ENCODE data around the gene SLC29A4. TPM values are rescaled to one million over a fixed set of nuclear protein-coding genes. Genes with fewer than 3 reads are reported as not detected.
"Not testable (repeated sequence)": the region's sequence is repeated elsewhere in the genome, so short reads cannot be mapped to it uniquely, and the experiment has no call there.

The SLC29A4 gene
- total RNA-seq, 1 donor from 2014 or later = 6.3 TPM

DNA sequence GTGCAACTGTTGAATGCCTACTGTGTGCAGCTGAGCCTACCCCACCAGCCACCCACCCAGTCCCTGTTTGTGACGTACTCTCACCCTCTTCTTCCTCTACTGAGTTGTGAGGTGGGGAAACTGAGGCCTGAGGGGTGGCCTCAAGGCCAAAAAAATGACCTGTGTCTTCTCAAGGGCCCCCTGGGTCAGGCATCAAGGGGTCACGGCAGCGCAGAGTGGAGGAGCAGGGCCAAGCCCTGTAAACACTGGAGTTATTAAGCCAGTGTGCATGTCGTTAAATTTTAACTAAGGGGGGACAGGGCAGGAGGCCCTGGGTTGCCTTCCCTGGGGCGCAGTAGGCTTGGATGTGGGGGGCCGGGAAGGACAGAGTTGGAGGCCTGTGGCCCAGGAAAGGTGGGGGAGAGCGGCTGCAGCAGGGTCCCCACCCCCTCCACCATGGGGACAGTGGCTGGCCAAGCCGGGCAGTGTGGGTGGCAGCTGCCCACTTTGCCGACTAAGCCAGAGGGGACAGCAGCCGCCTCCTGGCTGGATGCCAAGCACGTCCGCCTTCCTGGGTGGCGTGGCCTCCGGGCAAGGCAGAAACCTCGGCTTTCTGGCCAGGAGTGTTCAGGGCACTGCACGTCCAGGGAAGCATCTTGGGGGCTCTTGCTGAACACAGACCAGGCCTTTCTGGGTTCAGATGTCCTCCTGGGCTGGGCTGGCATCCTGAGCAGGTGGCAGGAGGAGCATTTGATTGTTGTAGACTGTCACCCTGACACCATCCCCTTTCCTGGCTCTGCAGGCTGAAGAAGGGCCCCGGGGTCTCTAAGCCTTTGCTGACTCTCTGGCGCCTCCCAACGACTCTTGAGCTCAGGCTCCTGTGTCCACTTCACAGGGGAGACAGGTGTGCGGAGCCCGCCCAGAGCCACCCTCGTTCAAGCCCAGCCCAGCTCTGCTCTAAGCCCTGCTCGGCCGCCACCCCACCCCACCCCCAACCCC is 1.9 kb downstream of the SLC29A4 start:
- Histone ChIP-seq H3K9ac (ENCODE audit: low read depth in 1 of 3, low read length in 3 of 3) (no peak overlapping the region), H3K4me1 (ENCODE audit: control insufficient read depth in 3 of 3, insufficient read depth in 3 of 3, low read length in 3 of 3) (peaks cover 0 to 3% (median 0%) of the 10 kb centered on the region in 3 donors)

DNA sequence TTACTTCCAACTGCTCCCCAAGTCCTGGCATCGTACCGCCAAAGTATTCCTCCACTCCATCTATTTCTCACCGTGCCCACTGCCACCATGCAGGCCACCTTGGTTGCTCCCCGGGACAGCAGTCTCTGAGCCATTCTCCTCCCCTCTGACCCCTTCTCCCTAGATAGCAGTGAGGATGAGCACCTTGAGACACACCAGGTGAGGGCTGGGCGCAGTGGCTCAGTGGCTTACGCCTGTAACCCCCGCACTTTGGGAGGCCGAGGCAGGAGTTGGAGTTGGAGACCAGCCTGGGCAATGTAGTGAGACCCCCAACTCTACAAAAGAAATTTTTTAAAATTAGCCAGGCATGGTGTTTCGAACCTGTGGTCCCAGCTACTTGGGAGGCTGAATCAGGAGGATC is 4.2 kb downstream of the SLC29A4 start:
- no peaks in the 10 kb centered on the region for H3K9me3 ChIP-seq (ENCODE audit: control insufficient read depth in 3 of 3, low read length in 3 of 3)
- no peak overlapping the region for H3K9ac ChIP-seq (ENCODE audit: low read depth in 1 of 3, low read length in 3 of 3)
- H3K27ac ChIP-seq (ENCODE audit: low read depth, low read length) = no peak overlapping the region
- H3K27me3 ChIP-seq (ENCODE audit: control insufficient read depth in 3 of 3, insufficient read depth in 3 of 3, low read length in 3 of 3) = peaks cover 3 to 6% (median 4%) of the 10 kb centered on the region in 3 donors
- H3K4me1 ChIP-seq (ENCODE audit: control insufficient read depth in 3 of 3, insufficient read depth in 3 of 3, low read length in 3 of 3) = peaks cover 0 to 3% (median 0%) of the 10 kb centered on the region in 3 donors
- no peaks in the 10 kb centered on the region for H3K36me3 ChIP-seq (ENCODE audit: control insufficient read depth in 3 of 3, insufficient read depth in 3 of 3, low read length in 3 of 3)
- no peak overlapping the region for H3K4me3 ChIP-seq (ENCODE audit: low read length in 3 of 3)

More for the DNA sequence above, 1.9 kb downstream of the SLC29A4 start:
- H3K36me3 ChIP-seq (ENCODE audit: control insufficient read depth in 3 of 3, insufficient read depth in 3 of 3, low read length in 3 of 3) = no peaks in the 10 kb centered on the region
- H3K9me3 ChIP-seq (ENCODE audit: control insufficient read depth in 3 of 3, low read length in 3 of 3) = no peaks in the 10 kb centered on the region
- H3K27me3 ChIP-seq (ENCODE audit: control insufficient read depth in 3 of 3, insufficient read depth in 3 of 3, low read length in 3 of 3) = peaks cover 3 to 6% (median 4%) of the 10 kb centered on the region in 3 donors
- no peak overlapping the region for H3K27ac ChIP-seq (ENCODE audit: low read depth, low read length)
- H3K4me3 ChIP-seq (ENCODE audit: low read length in 3 of 3) = no peak overlapping the region

DNA sequence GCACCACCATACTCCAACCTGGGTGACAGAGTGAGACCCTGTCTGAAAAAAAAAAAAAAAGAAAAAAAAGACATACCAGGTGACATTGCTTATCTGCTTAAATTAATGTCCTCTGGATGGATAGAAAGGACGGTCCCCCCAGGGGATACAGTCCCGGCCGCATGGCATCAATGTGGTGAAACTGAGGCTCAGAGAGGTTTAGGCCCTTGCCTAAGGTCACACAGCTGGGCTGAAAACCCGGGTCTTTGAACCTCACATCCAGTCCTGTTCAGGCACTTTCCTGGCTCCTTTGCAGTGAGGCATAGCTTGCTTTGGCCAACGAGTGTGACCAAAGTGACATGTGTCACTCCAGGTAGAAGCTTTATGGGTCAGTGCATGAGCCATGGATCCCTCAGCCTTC is 4.6 kb downstream of the SLC29A4 start:
- not testable (repeated sequence) for H3K27me3 ChIP-seq (ENCODE audit: control insufficient read depth in 3 of 3, insufficient read depth in 3 of 3, low read length in 3 of 3); H3K9me3 ChIP-seq (ENCODE audit: control insufficient read depth in 3 of 3, low read length in 3 of 3); H3K4me1 ChIP-seq (ENCODE audit: control insufficient read depth in 3 of 3, insufficient read depth in 3 of 3, low read length in 3 of 3); H3K36me3 ChIP-seq (ENCODE audit: control insufficient read depth in 3 of 3, insufficient read depth in 3 of 3, low read length in 3 of 3); H3K4me3 ChIP-seq (ENCODE audit: low read length in 3 of 3); H3K9ac ChIP-seq (ENCODE audit: low read depth in 1 of 3, low read length in 3 of 3); H3K27ac ChIP-seq (ENCODE audit: low read depth, low read length)

DNA sequence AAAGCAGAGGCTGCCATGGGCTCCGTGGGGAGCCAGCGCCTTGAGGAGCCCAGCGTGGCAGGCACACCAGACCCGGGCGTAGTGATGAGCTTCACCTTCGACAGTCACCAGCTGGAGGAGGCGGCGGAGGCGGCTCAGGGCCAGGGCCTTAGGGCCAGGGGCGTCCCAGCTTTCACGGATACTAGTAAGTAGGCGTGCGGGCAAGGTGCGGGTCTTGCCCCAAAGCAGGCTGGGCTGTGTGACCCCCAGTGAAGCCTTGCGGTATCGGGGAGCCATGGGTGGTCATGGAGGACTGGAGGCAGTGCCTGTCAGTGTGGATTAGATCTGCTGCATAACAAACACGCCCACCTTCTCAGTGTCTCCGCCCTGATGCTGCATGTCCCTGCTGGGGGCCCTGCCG is 5.1 kb downstream of the SLC29A4 start:
- Histone ChIP-seq H3K27me3 (ENCODE audit: control insufficient read depth in 3 of 3, insufficient read depth in 3 of 3, low read length in 3 of 3) (peaks cover 3 to 6% (median 4%) of the 10 kb centered on the region in 3 donors), H3K36me3 (ENCODE audit: control insufficient read depth in 3 of 3, insufficient read depth in 3 of 3, low read length in 3 of 3) (no peaks in the 10 kb centered on the region), H3K9me3 (ENCODE audit: control insufficient read depth in 3 of 3, low read length in 3 of 3) (no peaks in the 10 kb centered on the region), H3K4me3 (ENCODE audit: low read length in 3 of 3) (no peak overlapping the region), H3K9ac (ENCODE audit: low read depth in 1 of 3, low read length in 3 of 3) (no peak overlapping the region), H3K27ac (ENCODE audit: low read depth, low read length) (no peak overlapping the region), H3K4me1 (ENCODE audit: control insufficient read depth in 3 of 3, insufficient read depth in 3 of 3, low read length in 3 of 3) (peaks cover 0 to 3% (median 0%) of the 10 kb centered on the region in 3 donors)

DNA sequence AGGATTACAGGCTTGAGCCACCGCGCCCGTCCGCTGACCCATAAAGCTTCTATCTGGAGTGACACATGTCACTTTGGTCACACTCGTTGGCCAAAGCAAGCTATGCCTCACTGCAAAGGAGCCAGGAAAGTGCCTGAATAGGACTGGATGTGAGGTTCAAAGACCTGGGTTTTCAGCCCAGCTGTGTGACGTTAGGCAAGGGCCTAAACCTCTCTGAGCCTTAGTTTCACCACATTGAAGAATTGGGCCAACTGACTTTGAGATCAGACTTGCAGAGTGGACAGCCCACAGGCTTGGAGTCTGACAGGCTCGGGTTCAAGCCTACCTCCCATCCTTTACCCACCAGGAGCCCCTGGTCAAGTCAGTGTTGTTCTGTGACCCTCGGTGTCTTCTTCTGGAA is 5.8 kb downstream of the SLC29A4 start:
- not testable (repeated sequence) for H3K4me3 ChIP-seq (ENCODE audit: low read length in 3 of 3); H3K27me3 ChIP-seq (ENCODE audit: control insufficient read depth in 3 of 3, insufficient read depth in 3 of 3, low read length in 3 of 3); H3K4me1 ChIP-seq (ENCODE audit: control insufficient read depth in 3 of 3, insufficient read depth in 3 of 3, low read length in 3 of 3); H3K9ac ChIP-seq (ENCODE audit: low read depth in 1 of 3, low read length in 3 of 3); H3K9me3 ChIP-seq (ENCODE audit: control insufficient read depth in 3 of 3, low read length in 3 of 3); H3K36me3 ChIP-seq (ENCODE audit: control insufficient read depth in 3 of 3, insufficient read depth in 3 of 3, low read length in 3 of 3); H3K27ac ChIP-seq (ENCODE audit: low read depth, low read length)

DNA sequence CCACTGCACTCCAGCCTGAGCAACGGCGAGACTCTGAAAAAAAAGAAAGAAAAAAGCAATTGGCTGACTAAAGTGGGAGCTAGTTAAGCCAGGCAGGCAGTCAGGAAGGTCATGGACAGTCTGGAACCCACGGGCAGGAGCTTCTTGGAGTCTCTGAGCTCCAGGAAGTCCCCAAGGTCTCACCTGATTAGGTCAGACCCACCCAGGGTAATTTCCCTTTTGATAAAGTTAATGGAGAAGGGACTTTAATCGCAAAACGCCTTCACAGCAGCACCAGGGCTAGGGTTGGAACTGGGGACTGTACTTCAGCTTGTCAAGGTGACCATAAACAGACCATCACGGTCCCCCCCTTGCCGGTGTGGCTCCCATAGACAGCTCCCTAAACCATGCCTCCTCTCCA is 6.6 kb downstream of the SLC29A4 start:
- H3K27me3 ChIP-seq (ENCODE audit: control insufficient read depth in 3 of 3, insufficient read depth in 3 of 3, low read length in 3 of 3) = peaks cover 0 to 3% (median 0%) of the 10 kb centered on the region in 3 donors
- no peak overlapping the region for H3K9ac ChIP-seq (ENCODE audit: low read depth in 1 of 3, low read length in 3 of 3)
- H3K4me1 ChIP-seq (ENCODE audit: control insufficient read depth in 3 of 3, insufficient read depth in 3 of 3, low read length in 3 of 3) = no peaks in the 10 kb centered on the region
- peaks cover 0 to 1% (median 0%) of the 10 kb centered on the region in 3 donors for H3K9me3 ChIP-seq (ENCODE audit: control insufficient read depth in 3 of 3, low read length in 3 of 3)
- no peak overlapping the region for H3K4me3 ChIP-seq (ENCODE audit: low read length in 3 of 3)
- no peaks in the 10 kb centered on the region for H3K36me3 ChIP-seq (ENCODE audit: control insufficient read depth in 3 of 3, insufficient read depth in 3 of 3, low read length in 3 of 3)
- H3K27ac ChIP-seq (ENCODE audit: low read depth, low read length) = no peak overlapping the region

DNA sequence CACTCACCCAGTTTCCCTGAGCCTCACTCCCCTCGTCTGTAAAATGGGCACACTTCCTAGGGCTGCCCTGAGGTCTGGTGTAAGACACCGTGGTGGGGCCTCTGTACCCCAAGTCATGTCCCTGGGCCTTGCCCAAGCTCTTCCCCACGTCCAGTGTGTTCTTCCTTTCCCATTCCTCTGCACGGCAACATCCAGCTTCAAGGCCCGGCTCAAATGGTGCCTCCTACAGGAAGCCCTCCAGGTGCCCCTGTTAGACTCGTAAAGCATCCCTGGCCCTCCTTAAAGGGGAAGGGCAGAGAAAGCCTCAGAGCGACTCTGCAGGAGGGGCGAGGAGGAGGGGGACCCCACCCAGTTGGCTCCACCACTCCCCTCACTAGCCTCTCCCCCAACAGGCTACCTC is 8.6 kb downstream of the SLC29A4 start:
- Histone ChIP-seq H3K4me3 (ENCODE audit: low read length in 3 of 3) (no peak overlapping the region), H3K27me3 (ENCODE audit: control insufficient read depth in 3 of 3, insufficient read depth in 3 of 3, low read length in 3 of 3) (peaks cover 0 to 6% (median 3%) of the 10 kb centered on the region in 3 donors), H3K9me3 (ENCODE audit: control insufficient read depth in 3 of 3, low read length in 3 of 3) (peaks cover 0 to 4% (median 0%) of the 10 kb centered on the region in 3 donors), H3K27ac (ENCODE audit: low read depth, low read length) (no peak overlapping the region), H3K36me3 (ENCODE audit: control insufficient read depth in 3 of 3, insufficient read depth in 3 of 3, low read length in 3 of 3) (no peaks in the 10 kb centered on the region), H3K9ac (ENCODE audit: low read depth in 1 of 3, low read length in 3 of 3) (no peak overlapping the region), H3K4me1 (ENCODE audit: control insufficient read depth in 3 of 3, insufficient read depth in 3 of 3, low read length in 3 of 3) (no peaks in the 10 kb centered on the region)

DNA sequence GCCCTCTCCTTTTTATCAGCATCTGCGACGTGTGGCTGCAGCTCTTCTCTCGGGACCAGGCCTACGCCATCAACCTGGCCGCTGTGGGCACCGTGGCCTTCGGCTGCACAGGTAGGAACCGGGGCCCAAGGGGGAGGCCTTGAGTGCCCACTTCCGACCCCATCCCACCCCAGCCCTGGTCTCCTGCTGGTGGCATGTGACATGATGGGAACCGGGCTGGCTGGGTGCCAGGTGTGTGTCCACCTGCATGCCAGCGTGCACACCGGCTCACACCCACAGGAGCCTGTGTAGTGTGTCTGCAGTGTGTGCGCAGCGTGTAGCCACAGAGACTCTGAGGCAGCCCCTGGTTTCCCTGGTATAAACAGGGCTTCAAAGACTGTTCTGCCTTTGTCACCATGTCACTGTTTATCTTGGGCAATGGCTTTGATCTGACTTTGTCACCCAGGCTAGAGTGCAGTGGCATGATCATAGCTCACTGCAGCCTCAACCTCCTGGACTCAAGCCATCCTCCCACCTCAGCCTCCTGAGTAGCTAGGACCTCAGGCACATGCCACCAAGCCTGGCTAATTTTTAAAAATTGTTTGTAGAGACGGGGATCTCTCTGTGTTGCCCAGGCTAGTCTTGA is 9.1 kb downstream of the SLC29A4 start:
- not testable (repeated sequence) for H3K9ac ChIP-seq (ENCODE audit: low read depth in 1 of 3, low read length in 3 of 3); H3K27me3 ChIP-seq (ENCODE audit: control insufficient read depth in 3 of 3, insufficient read depth in 3 of 3, low read length in 3 of 3); H3K36me3 ChIP-seq (ENCODE audit: control insufficient read depth in 3 of 3, insufficient read depth in 3 of 3, low read length in 3 of 3)

DNA sequence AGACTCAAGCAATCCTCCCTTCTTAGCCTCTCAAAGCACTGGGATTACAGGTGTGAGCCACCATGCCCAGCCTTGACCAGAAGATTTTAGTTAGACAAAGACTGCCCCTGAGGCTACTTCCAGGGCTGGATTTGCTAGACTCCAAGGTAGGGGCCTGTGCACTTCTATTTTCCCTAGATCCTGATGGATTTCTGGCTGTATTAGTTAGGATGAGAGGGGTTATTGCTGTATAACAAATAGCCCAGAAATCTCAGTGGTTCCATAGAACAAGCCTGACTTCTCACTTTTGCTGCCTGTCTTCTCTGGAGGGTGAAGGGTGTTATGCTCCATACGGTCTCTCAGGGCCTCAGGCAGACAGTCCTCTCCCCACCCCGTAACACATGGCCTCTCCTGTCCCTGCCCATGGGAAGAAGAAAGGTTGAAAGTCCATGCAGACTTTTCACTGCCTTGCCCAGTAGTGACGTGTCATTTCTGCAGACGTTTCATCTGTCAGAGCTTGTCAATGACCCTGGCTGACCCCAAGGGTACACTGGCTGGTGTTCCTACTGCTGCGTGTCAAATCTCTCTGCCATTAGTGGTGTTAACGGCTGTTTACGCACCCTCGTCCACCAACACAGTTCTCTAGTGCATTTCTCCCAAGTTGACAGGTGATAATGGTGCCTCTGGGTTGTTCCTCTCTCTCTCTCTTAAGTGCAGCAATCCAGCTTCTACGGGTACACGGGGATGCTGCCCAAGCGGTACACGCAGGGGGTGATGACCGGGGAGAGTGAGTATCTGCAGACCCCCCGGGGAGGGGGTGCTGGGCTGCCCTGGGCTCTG is 11.6 kb downstream of the SLC29A4 start:
- H3K9ac ChIP-seq (ENCODE audit: low read depth in 1 of 3, low read length in 3 of 3) = no peak overlapping the region
- no peaks in the 10 kb centered on the region for H3K4me1 ChIP-seq (ENCODE audit: control insufficient read depth in 3 of 3, insufficient read depth in 3 of 3, low read length in 3 of 3)
- peaks cover 0 to 4% (median 0%) of the 10 kb centered on the region in 3 donors for H3K9me3 ChIP-seq (ENCODE audit: control insufficient read depth in 3 of 3, low read length in 3 of 3)
- H3K27me3 ChIP-seq (ENCODE audit: control insufficient read depth in 3 of 3, insufficient read depth in 3 of 3, low read length in 3 of 3) = peaks cover 4 to 18% (median 8%) of the 10 kb centered on the region in 3 donors
- H3K36me3 ChIP-seq (ENCODE audit: control insufficient read depth in 3 of 3, insufficient read depth in 3 of 3, low read length in 3 of 3) = no peaks in the 10 kb centered on the region
- no peak overlapping the region for H3K27ac ChIP-seq (ENCODE audit: low read depth, low read length)
- H3K4me3 ChIP-seq (ENCODE audit: low read length in 3 of 3) = no peak overlapping the region

More for the DNA sequence above, 9.1 kb downstream of the SLC29A4 start:
- not testable (repeated sequence) for H3K4me3 ChIP-seq (ENCODE audit: low read length in 3 of 3); H3K9me3 ChIP-seq (ENCODE audit: control insufficient read depth in 3 of 3, low read length in 3 of 3); H3K27ac ChIP-seq (ENCODE audit: low read depth, low read length); H3K4me1 ChIP-seq (ENCODE audit: control insufficient read depth in 3 of 3, insufficient read depth in 3 of 3, low read length in 3 of 3)
